DND-41 (cell line): ENCODE data around the gene SRGAP3.
A peak's percentile ranks its signal among the peaks of the same experiment; 100 is the strongest.

Experiments used
- ATAC-seq: fragments of 200-7000 bp; cut with Tn5 transposase; 3 replicates; pipeline ENCODE4 v1.9.1; 2021; ENCODE audit warnings: low read depth; ENCODE audit not compliant: insufficient read depth
- DNase-seq: peaks from one replicate; pipeline ENCODE4 v3.0.0-alpha.2; 2020
- H2AFZ ChIP-seq: 2 replicates; pipeline ENCODE4 v1.6.0; 2012; ENCODE audit warnings: low read depth, low read length
- H3K27ac ChIP-seq: 2 replicates; pipeline ENCODE4 v1.5.1; 2012; ENCODE audit warnings: low read length, inconsistent platforms
- H3K27me3 ChIP-seq: fragments of 200-600 bp; sonication (generic); 2 replicates; pipeline ENCODE4 v1.6.0; 2012; ENCODE audit warnings: low read length, mild to moderate bottlenecking, inconsistent platforms; ENCODE audit not compliant: insufficient read depth, poor library complexity
- H3K36me3 ChIP-seq: 2 replicates; pipeline ENCODE4 v1.5.1; 2012; ENCODE audit warnings: low read length, inconsistent platforms; ENCODE audit not compliant: insufficient read depth
- H3K4me1 ChIP-seq: 2 replicates; pipeline ENCODE4 v1.5.1; 2012; ENCODE audit warnings: mild to moderate bottlenecking, low read length; ENCODE audit not compliant: insufficient read depth
- H3K4me2 ChIP-seq: 2 replicates; pipeline ENCODE4 v1.6.0; 2012; ENCODE audit warnings: mild to moderate bottlenecking, moderate library complexity, low read length, inconsistent platforms; ENCODE audit not compliant: insufficient read depth
- H3K4me3 ChIP-seq, 2 experiments: fragments of 200-600 bp in 1 of 2; shearing (Covaris generic) in 1 of 2; 2 replicates each; pipeline ENCODE4 v1.5.1; 2012 to 2016; ENCODE audit warnings: inconsistent platforms in 2 of 2, low read length in 2 of 2, mild to moderate bottlenecking in 2 of 2, low read depth in 1 of 2, moderate library complexity in 1 of 2
- H3K79me2 ChIP-seq: 2 replicates; pipeline ENCODE4 v1.6.0; 2012; ENCODE audit warnings: low read length, inconsistent platforms; ENCODE audit not compliant: insufficient read depth
- H3K9ac ChIP-seq: 2 replicates; pipeline ENCODE4 v1.6.0; 2012; ENCODE audit warnings: low read depth, mild to moderate bottlenecking, inconsistent platforms, low read length, moderate library complexity
- H3K9me3 ChIP-seq: 2 replicates; pipeline ENCODE4 v1.5.1; 2012; ENCODE audit warnings: low read length, moderate library complexity, mild to moderate bottlenecking, inconsistent platforms; ENCODE audit not compliant: insufficient read depth, severe bottlenecking
- H4K20me1 ChIP-seq: 2 replicates; pipeline ENCODE4 v1.6.0; 2012; ENCODE audit warnings: low read length; ENCODE audit not compliant: insufficient read depth
- EZH2 ChIP-seq: IDR thresholded peaks from 3 replicates; pipeline ENCODE4 v1.6.1; 2012; ENCODE audit warnings: borderline replicate concordance, low read depth, mild to moderate bottlenecking, moderate library complexity, low read length, inconsistent platforms; ENCODE audit not compliant: severe bottlenecking
- TF ChIP-seq, protein P1 (sequence below): IDR thresholded peaks from 2 replicates; pipeline ENCODE4 v1.5.1; 2012; ENCODE audit warnings: borderline replicate concordance, low read length, moderate library complexity, mild to moderate bottlenecking; ENCODE audit not compliant: poor library complexity, severe bottlenecking; ENCODE audit errors: extremely low read depth

SRGAP3 gene

DNA sequence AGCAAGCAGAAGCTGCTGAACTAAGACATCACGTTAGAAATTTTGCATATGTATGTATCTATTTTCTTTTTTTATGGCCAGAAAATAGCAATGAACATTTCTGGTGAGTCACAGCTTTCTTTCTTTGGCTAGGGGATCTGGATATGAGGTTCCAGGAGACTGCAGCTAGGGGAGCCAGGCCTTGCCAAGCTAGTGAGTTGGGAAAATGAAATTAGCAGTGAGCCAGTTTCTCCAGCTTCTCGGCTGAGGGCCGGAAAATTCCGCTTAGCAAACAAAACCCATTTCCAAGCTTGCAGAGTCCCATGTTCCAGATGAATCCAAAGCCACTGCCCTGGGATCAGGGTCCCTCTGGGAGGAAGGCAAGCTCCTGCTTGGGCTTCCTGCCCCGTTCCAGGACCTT, 137.6 kb downstream of the SRGAP3 start:
- no peak overlapping the region for H3K4me2 ChIP-seq
- no peaks in the 10 kb centered on the region for H3K79me2 ChIP-seq
- H3K4me1 ChIP-seq = no peaks in the 10 kb centered on the region
- no peaks in the 10 kb centered on the region for H3K36me3 ChIP-seq
- ATAC-seq = no peak
- H3K27ac ChIP-seq = no peak overlapping the region
- TF ChIP-seq, protein P1, sequence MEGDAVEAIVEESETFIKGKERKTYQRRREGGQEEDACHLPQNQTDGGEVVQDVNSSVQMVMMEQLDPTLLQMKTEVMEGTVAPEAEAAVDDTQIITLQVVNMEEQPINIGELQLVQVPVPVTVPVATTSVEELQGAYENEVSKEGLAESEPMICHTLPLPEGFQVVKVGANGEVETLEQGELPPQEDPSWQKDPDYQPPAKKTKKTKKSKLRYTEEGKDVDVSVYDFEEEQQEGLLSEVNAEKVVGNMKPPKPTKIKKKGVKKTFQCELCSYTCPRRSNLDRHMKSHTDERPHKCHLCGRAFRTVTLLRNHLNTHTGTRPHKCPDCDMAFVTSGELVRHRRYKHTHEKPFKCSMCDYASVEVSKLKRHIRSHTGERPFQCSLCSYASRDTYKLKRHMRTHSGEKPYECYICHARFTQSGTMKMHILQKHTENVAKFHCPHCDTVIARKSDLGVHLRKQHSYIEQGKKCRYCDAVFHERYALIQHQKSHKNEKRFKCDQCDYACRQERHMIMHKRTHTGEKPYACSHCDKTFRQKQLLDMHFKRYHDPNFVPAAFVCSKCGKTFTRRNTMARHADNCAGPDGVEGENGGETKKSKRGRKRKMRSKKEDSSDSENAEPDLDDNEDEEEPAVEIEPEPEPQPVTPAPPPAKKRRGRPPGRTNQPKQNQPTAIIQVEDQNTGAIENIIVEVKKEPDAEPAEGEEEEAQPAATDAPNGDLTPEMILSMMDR = no peak
- TF ChIP-seq EZH2 = no peak
- no peak for DNase-seq
- H3K9me3 ChIP-seq = no peaks in the 10 kb centered on the region
- H2AFZ ChIP-seq = no peak overlapping the region
- no peaks in the 10 kb centered on the region for H4K20me1 ChIP-seq
- H3K4me3 ChIP-seq = no peak overlapping the region
- no peaks in the 10 kb centered on the region for H3K27me3 ChIP-seq
- H3K9ac ChIP-seq = no peak overlapping the region

DNA sequence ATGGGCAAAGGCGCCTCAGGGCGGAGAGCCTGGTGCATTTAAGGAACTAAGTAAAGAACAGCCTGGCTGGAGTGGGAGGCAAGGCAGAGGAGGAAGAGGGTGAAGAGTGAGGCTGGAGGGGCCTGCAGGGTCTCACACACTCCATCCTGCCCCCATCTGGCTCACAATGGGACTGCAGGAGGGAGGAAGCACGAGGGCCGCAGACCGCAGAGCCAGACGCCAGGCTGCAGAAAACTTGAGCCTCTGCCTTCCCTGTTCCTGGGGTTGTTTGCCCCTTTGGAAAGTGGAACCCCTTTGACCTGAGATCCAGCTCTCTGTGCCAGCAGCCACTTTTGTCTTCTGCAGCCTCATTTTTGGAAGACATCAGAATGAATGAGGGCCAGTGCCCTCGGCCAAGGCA, 138.0 kb downstream of the SRGAP3 start:
- no peak overlapping the region for H3K9ac ChIP-seq
- H3K36me3 ChIP-seq = no peaks in the 10 kb centered on the region
- peak; percentile 10 for DNase-seq
- no peak overlapping the region for H3K4me2 ChIP-seq
- H3K27ac ChIP-seq = no peak overlapping the region
- H3K9me3 ChIP-seq = no peaks in the 10 kb centered on the region
- no peaks in the 10 kb centered on the region for H4K20me1 ChIP-seq
- no peaks in the 10 kb centered on the region for H3K4me1 ChIP-seq
- no peak overlapping the region for H3K4me3 ChIP-seq
- no peaks in the 10 kb centered on the region for H3K79me2 ChIP-seq
- ATAC-seq = 0 out of 3 replicates have a peak, but pooled peaks have one; percentile 40
- H3K27me3 ChIP-seq = no peaks in the 10 kb centered on the region
- no peak overlapping the region for H2AFZ ChIP-seq
- no peak for TF ChIP-seq EZH2
- TF ChIP-seq, protein P1 = peak; percentile 47

DNA sequence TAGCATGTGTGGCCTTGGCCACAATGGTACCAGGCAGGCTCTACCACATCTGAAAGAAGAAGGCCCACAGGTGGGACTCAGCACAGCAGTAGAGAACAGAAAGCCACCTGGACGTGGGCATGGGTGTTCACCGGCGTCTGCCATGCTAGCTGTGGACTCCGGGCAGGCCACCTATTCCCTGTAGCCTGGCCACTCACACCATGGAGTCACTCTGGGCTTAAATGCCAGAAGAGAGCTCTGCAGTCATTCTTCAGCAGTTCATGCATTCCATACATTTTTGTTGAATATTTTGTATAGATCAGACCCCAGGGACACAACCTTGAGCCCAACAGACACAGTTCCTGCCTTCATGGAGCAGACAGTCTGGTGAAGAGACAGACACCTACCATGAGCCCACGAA, 138.6 kb downstream of the SRGAP3 start:
- H3K27ac ChIP-seq = no peak overlapping the region
- DNase-seq (no peak), ATAC-seq (no peak)
- TF ChIP-seq EZH2 = no peak
- TF ChIP-seq, protein P1 = no peak
- no peaks in the 10 kb centered on the region for H3K9me3 ChIP-seq
- no peak overlapping the region for H3K4me2 ChIP-seq
- H3K36me3 ChIP-seq = no peaks in the 10 kb centered on the region
- no peak overlapping the region for H2AFZ ChIP-seq
- no peaks in the 10 kb centered on the region for H3K4me1 ChIP-seq
- no peaks in the 10 kb centered on the region for H3K79me2 ChIP-seq
- H4K20me1 ChIP-seq = no peaks in the 10 kb centered on the region
- H3K4me3 ChIP-seq = no peak overlapping the region
- H3K27me3 ChIP-seq = no peaks in the 10 kb centered on the region
- no peak overlapping the region for H3K9ac ChIP-seq

DNA sequence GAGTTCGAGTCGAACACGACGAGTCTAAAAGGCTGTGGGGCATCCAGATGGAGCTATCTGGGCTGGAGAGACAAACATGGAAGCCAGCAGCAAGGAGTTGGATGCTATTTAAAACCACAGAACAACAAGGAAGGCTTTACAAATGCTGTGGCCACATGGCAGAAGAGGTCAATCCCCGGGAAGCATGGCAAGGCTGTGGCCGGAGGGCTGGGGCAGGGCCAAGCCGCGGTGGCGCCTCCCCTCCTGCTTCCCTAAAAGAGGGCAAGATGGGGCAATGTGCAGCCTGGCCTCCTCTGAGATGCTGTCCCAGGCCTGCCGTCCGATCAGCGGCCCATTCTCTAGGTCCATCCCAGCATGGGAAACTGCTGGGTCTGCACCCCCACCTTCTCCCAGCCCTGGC, 139.1 kb downstream of the SRGAP3 start:
- Histone ChIP-seq H3K4me2 (no peak overlapping the region), H4K20me1 (no peaks in the 10 kb centered on the region), H3K79me2 (no peaks in the 10 kb centered on the region), H3K9ac (no peak overlapping the region), H2AFZ (no peak overlapping the region), H3K36me3 (no peaks in the 10 kb centered on the region), H3K27me3 (no peaks in the 10 kb centered on the region), H3K4me3 (no peak overlapping the region), H3K9me3 (no peaks in the 10 kb centered on the region), H3K4me1 (no peaks in the 10 kb centered on the region), H3K27ac (no peak overlapping the region)
- ATAC-seq (no peak), DNase-seq (no peak)
- TF ChIP-seq, protein P1 = no peak
- no peak for TF ChIP-seq EZH2
